Tibial artery (tissue), 4 donors: ENCODE results near the gene GNS.

ENCODE experiments used
- DNase-seq, 2 donors: peaks; one replicate each; pipeline ENCODE4 v3.0.0-alpha.2; 2019
- H3K27ac ChIP-seq, 2 donors: fragments of 200-600 bp; sonication (generic) in 1 of 2; 1 replicate in 1 of 2; 2 replicates in 1 of 2; pipeline ENCODE4 v1.5.1; 2018 to 2019; ENCODE audit warnings: mild to moderate bottlenecking in 1 of 2
- H3K27me3 ChIP-seq, 2 donors: fragments of 200-600 bp; sonication (generic) in 1 of 2; one replicate each; pipeline versions ENCODE4 v1.5.1 to v1.6.0; 2016 to 2019
- H3K36me3 ChIP-seq, 3 donors: fragments of 200-600 bp; sonication (generic) in 2 of 3; one replicate each; pipeline ENCODE4 v1.5.1; 2016 to 2019; ENCODE audit warnings: mild to moderate bottlenecking in 2 of 3
- H3K4me1 ChIP-seq, 4 donors: fragments of 200-600 bp; sonication (generic) in 2 of 4; 1 replicate in 3 of 4; 2 replicates in 1 of 4; pipeline ENCODE4 v1.5.1; 2016 to 2019
- H3K4me3 ChIP-seq, 2 donors: fragments of 200-600 bp; sonication (generic) in 1 of 2; 1 replicate in 1 of 2; 2 replicates in 1 of 2; pipeline ENCODE4 v1.5.1; 2018 to 2019; ENCODE audit warnings: mild to moderate bottlenecking in 2 of 2
- H3K9me3 ChIP-seq, 3 donors: fragments of 200-600 bp; sonication (generic) in 1 of 3; one replicate each; pipeline ENCODE4 v1.5.1; 2016 to 2019
- intact Hi-C: fragments of 100-400 bp; cut with DNase I; formaldehyde crosslinking; loops from one replicate; pipeline ENCODE4 v1.15.0; 2023; ENCODE audit warnings: low total_unique reads
- TF ChIP-seq, protein P1 (sequence below), 2 experiments: fragments of 200-600 bp in 1 of 2; fragments of 450-650 bp in 1 of 2; IDR thresholded peaks; one replicate each; pipeline ENCODE4 v1.5.1; 2017 to 2019; ENCODE audit warnings: antibody characterized with exemption in 2 of 2, mild to moderate bottlenecking in 1 of 2, moderate library complexity in 1 of 2

Gene GNS

GRCh38 chr12:64801381-64801780 is 42.2 kb upstream of the GNS start:
- Histone ChIP-seq H3K36me3 (no peaks in the 10 kb centered on the region), H3K4me1 (no peaks in the 10 kb centered on the region), H3K27ac (no peak overlapping the region), H3K9me3 (no peaks in the 10 kb centered on the region), H3K4me3 (no peak overlapping the region), H3K27me3 (peaks cover 0 to 7% of the 10 kb centered on the region in 2 donors)
- DNase-seq: no peak
- TF ChIP-seq, protein P1, sequence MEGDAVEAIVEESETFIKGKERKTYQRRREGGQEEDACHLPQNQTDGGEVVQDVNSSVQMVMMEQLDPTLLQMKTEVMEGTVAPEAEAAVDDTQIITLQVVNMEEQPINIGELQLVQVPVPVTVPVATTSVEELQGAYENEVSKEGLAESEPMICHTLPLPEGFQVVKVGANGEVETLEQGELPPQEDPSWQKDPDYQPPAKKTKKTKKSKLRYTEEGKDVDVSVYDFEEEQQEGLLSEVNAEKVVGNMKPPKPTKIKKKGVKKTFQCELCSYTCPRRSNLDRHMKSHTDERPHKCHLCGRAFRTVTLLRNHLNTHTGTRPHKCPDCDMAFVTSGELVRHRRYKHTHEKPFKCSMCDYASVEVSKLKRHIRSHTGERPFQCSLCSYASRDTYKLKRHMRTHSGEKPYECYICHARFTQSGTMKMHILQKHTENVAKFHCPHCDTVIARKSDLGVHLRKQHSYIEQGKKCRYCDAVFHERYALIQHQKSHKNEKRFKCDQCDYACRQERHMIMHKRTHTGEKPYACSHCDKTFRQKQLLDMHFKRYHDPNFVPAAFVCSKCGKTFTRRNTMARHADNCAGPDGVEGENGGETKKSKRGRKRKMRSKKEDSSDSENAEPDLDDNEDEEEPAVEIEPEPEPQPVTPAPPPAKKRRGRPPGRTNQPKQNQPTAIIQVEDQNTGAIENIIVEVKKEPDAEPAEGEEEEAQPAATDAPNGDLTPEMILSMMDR (IDR thresholded peaks at IDR 0.05): no peak
- intact Hi-C loops: no loop called here

DNA sequence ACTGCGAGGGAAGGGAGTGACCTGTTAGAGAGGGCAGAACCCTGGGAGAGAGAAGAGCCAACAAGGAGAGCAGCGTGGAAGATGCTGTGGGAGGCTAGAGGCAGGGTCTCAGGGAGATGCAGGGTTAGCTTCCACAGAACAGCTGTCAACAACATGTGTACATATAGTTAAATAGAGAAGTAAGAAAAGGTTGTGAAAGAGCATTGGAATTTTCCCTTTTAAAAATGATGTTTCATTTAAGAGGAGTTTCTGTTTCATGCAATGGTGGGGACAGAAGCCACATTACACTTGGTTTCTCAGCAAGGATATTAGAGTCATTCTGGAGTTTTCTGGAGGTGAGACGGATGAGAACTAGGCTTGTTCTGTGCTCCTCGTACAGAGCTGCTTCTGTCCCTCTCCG is 41.4 kb upstream of the GNS start:
- Histone ChIP-seq H3K9me3 (no peaks in the 10 kb centered on the region), H3K27ac (no peak overlapping the region), H3K4me3 (no peak overlapping the region), H3K36me3 (no peaks in the 10 kb centered on the region), H3K4me1 (no peaks in the 10 kb centered on the region), H3K27me3 (peaks cover 0 to 7% of the 10 kb centered on the region in 2 donors)
- no peak for DNase-seq
- intact Hi-C loops: no loop called here
- TF ChIP-seq, protein P1 (IDR thresholded peaks at IDR 0.05): no peak

- Histone ChIP-seq H3K9me3 (no peaks in the 10 kb centered on the region), H3K36me3 (no peaks in the 10 kb centered on the region), H3K27me3 (peaks cover 0 to 4% of the 10 kb centered on the region in 2 donors), H3K4me3 (no peak overlapping the region), H3K27ac (no peak overlapping the region), H3K4me1 (no peaks in the 10 kb centered on the region)
- no peak for DNase-seq
- TF ChIP-seq, protein P1 (IDR thresholded peaks at IDR 0.05): no peak
- intact Hi-C loops: no loop called here
Measured at GRCh38 chr12:64798165-64798564, 39.0 kb upstream of the GNS start.

DNA sequence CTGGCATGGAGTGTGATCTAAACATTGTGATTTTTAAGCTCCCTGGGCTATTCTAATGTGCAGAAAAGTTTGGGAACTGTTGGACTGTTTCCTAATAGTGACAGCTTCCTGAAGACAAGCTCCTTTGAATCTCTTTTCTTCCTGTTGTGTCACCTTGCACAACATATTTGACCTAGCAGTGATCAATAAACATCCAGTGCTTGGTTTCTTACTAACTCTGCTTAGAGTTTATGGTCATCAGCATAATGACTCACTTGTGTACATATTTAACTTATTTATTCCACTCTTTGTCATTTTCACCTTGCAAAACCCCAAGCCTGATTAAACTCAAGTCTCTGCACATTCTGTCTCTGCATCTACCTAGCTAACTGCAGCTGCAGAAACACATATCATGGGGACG is 38.0 kb upstream of the GNS start:
- Histone ChIP-seq H3K27ac (no peak overlapping the region), H3K36me3 (no peaks in the 10 kb centered on the region), H3K4me3 (no peak overlapping the region), H3K9me3 (no peaks in the 10 kb centered on the region), H3K27me3 (peaks cover 0 to 4% of the 10 kb centered on the region in 2 donors), H3K4me1 (no peaks in the 10 kb centered on the region)
- no peak for DNase-seq
- TF ChIP-seq, protein P1 (IDR thresholded peaks at IDR 0.05): no peak
- intact Hi-C loops: no loop called here

DNA sequence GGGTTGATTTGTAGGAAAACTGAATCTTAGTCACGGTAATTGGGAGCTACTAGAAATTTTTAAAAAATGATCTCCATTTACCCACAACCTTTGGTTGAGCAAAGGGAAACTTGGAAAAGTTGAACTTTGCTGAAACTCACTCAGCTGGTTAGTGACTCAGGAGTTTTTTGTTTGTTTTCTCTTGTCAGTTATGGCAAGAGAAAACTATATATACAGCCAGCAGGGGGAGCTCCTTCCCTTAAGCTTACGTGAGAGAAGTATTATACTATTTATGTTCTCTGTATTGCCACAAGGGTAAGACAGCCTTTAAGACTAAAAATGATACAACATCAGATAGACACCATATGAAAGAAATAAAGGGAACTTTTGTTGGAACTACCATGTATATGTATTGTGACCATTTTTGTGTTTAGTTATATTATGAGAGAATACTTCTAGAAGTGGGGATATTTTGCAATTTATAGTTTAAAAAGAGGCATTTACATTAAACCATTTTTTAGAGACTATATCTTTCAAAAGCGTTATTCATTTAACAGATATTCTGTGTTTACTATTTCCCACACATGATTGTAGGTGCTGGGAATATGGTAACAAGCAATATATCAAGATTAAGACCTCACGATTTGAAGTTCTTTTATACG is 37.1 kb upstream of the GNS start:
- H3K27ac ChIP-seq: no peak overlapping the region
- peak in 1 of 2 donors; percentile 45 for DNase-seq

More for the DNA sequence above, 37.1 kb upstream of the GNS start:
- Histone ChIP-seq H3K9me3 (no peaks in the 10 kb centered on the region), H3K4me3 (no peak overlapping the region), H3K27me3 (peaks cover 0 to 4% of the 10 kb centered on the region in 2 donors), H3K36me3 (no peaks in the 10 kb centered on the region), H3K4me1 (no peaks in the 10 kb centered on the region)
- TF ChIP-seq, protein P1 (IDR thresholded peaks at IDR 0.05): peak; percentile 75 to 76
- intact Hi-C loops: no loop called here
